ENCODE measurements around the gene ERBIN.
"Not testable (repeated sequence)": the region's sequence is repeated elsewhere in the genome, so short reads cannot be mapped to it uniquely, and the experiment has no call there.

The ERBIN gene

GRCh38 chr5:65886387-65886786 lies 40.0 kb upstream of the ERBIN start:
- Histone ChIP-seq H3K36me3 (ENCODE audit: control insufficient read depth, insufficient read depth, low read length) (no peaks in the 10 kb centered on the region), H3K27me3 (replicated peaks; ENCODE audit: control insufficient read depth, insufficient read depth, low read length) (no peaks in the 10 kb centered on the region), H3K4me3 (replicated peaks; ENCODE audit: low read depth, low read length) (no peak overlapping the region)
- no peak for TF ChIP-seq CTCF (IDR thresholded peaks at IDR 0.05; ENCODE audit: insufficient read depth, low read length, poor library complexity, severe bottlenecking)
- no peak for DNase-seq (ENCODE audit: extremely low read depth, insufficient read length)

- H3K4me3 ChIP-seq (replicated peaks; ENCODE audit: low read depth, low read length); DNase-seq (ENCODE audit: extremely low read depth, insufficient read length); H3K27me3 ChIP-seq (replicated peaks; ENCODE audit: control insufficient read depth, insufficient read depth, low read length); H3K36me3 ChIP-seq (ENCODE audit: control insufficient read depth, insufficient read depth, low read length): not testable (repeated sequence)
These were observed 34.4 kb upstream of the ERBIN start for GRCh38 chr5:65892024-65892423.

- H3K27me3 ChIP-seq (replicated peaks; ENCODE audit: control insufficient read depth, insufficient read depth, low read length), result no peaks in the 10 kb centered on the region
- no peaks in the 10 kb centered on the region for H3K36me3 ChIP-seq (ENCODE audit: control insufficient read depth, insufficient read depth, low read length)
- TF ChIP-seq CTCF (IDR thresholded peaks at IDR 0.05; ENCODE audit: insufficient read depth, low read length, poor library complexity, severe bottlenecking), result no peak
- no peak overlapping the region for H3K4me3 ChIP-seq (replicated peaks; ENCODE audit: low read depth, low read length)
- no peak for DNase-seq (ENCODE audit: extremely low read depth, insufficient read length)
These were observed 33.6 kb upstream of the ERBIN start for GRCh38 chr5:65892801-65893200.

GRCh38 chr5:65893749-65894430 lies 32.5 kb upstream of the ERBIN start:
- no peaks in the 10 kb centered on the region for H3K27me3 ChIP-seq (replicated peaks; ENCODE audit: control insufficient read depth, insufficient read depth, low read length)
- H3K4me3 ChIP-seq (replicated peaks; ENCODE audit: low read depth, low read length), result no peak overlapping the region
- no peak for TF ChIP-seq CTCF (IDR thresholded peaks at IDR 0.05; ENCODE audit: insufficient read depth, low read length, poor library complexity, severe bottlenecking)
- no peak for DNase-seq (ENCODE audit: extremely low read depth, insufficient read length)
- H3K36me3 ChIP-seq (ENCODE audit: control insufficient read depth, insufficient read depth, low read length), result no peaks in the 10 kb centered on the region

- Histone ChIP-seq H3K36me3 (ENCODE audit: control insufficient read depth, insufficient read depth, low read length) (no peaks in the 10 kb centered on the region), H3K27me3 (replicated peaks; ENCODE audit: control insufficient read depth, insufficient read depth, low read length) (no peaks in the 10 kb centered on the region), H3K4me3 (replicated peaks; ENCODE audit: low read depth, low read length) (no peak overlapping the region)
- no peak for TF ChIP-seq CTCF (IDR thresholded peaks at IDR 0.05; ENCODE audit: insufficient read depth, low read length, poor library complexity, severe bottlenecking)
- DNase-seq (ENCODE audit: extremely low read depth, insufficient read length), result no peak
These were observed 30.5 kb upstream of the ERBIN start for GRCh38 chr5:65895891-65896290.

- TF ChIP-seq CTCF (IDR thresholded peaks at IDR 0.05; ENCODE audit: insufficient read depth, low read length, poor library complexity, severe bottlenecking), result no peak
- Histone ChIP-seq H3K27me3 (replicated peaks; ENCODE audit: control insufficient read depth, insufficient read depth, low read length) (no peaks in the 10 kb centered on the region), H3K4me3 (replicated peaks; ENCODE audit: low read depth, low read length) (no peak overlapping the region), H3K36me3 (ENCODE audit: control insufficient read depth, insufficient read depth, low read length) (no peaks in the 10 kb centered on the region)
- DNase-seq (ENCODE audit: extremely low read depth, insufficient read length), result no peak
These were observed 25.6 kb upstream of the ERBIN start for GRCh38 chr5:65900746-65901145.

Measured in GM06990 (cell line).